ENCODE results near the gene TGIF2LY.
"Not testable (repeated sequence)": the region's sequence is repeated elsewhere in the genome, so short reads cannot be mapped to it uniquely, and the experiment has no call there.

The TGIF2LY gene

DNA sequence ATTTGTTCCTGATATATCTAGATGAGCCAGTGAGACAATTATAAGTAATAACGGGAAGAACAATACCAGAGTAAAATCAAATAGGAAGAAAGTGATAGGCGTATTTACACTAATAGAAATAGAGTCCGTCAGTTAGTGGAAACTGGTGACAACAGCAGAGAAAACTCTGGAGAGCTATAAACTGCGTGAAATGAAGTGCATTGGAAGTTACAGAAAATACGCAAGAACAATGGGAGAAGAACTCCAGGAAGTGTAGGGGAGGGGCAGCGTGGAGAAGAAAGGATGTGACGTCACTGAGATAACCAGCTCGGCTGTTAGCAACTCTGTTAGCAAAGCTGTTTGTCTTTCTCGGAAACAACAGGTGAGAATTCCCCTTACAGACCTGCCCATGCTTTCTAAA, at the start of gene TGIF2LY:
TSS of gene TGIF2LY (plus strand) at position 301 of the 400 bp plus-strand sequence. CDS start 178 bp downstream, outside the sequence.
- not testable (repeated sequence) for DNase-seq (ENCODE audit: low read depth); H3K4me3 ChIP-seq (ENCODE audit: low read length)

Measured in AG10803 (cell line).